ENCODE data around the gene UNC5CL.

UNC5CL gene, protein sequence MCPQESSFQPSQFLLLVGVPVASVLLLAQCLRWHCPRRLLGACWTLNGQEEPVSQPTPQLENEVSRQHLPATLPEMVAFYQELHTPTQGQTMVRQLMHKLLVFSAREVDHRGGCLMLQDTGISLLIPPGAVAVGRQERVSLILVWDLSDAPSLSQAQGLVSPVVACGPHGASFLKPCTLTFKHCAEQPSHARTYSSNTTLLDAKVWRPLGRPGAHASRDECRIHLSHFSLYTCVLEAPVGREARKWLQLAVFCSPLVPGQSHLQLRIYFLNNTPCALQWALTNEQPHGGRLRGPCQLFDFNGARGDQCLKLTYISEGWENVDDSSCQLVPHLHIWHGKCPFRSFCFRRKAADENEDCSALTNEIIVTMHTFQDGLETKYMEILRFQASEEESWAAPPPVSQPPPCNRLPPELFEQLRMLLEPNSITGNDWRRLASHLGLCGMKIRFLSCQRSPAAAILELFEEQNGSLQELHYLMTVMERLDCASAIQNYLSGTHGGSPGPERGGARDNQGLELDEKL

DNA sequence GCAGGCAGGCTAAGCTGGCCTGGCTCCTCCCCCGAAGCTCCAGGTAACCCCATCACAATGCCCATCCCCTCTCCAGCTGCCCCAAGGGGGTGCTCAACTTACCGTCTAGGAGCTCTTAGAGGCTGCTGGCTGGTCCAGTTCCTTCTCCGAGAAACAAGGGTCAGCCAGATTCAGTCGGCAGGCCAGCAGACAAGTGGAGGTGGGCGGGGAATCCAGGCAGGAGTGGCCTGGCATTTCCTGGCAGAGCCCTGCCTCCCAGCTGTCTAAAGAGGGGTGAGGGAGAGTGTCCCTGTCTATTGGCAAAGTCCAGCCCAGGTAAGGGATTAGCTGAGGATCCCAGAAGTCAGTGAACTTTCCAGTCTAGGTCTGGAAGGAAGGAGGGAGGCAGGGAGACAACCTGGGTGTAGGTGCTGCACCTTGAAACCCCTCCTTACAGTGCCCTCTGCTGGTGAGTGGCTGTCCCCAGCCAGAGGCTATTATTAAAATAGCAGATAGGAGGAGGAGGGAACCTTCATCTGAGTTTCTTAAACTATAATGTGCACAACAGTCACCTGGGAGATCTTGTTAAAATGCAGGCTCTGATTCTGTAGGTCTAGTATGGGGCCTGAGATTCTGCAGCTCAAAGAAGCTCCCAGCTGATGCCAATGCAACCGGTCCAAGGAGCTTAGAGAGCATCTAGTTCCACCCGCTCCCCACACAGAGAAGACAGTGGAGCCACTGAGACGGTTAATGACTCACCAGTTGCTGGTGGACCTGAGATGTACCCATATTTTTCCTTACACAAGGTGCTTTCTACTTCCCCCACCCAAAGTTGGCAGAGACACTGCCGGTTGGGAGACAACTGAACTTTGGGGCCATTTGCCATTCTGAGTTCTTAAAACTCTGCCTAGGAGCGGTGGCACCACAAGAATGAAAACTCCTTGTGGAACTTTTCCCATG is at the start of gene UNC5CL:
Gene UNC5CL, minus strand, starts transcription at position 162 of the 939 bp plus-strand sequence. CDS start 4,147 bp downstream, outside the sequence.
- DNase-seq: no peak

DNA sequence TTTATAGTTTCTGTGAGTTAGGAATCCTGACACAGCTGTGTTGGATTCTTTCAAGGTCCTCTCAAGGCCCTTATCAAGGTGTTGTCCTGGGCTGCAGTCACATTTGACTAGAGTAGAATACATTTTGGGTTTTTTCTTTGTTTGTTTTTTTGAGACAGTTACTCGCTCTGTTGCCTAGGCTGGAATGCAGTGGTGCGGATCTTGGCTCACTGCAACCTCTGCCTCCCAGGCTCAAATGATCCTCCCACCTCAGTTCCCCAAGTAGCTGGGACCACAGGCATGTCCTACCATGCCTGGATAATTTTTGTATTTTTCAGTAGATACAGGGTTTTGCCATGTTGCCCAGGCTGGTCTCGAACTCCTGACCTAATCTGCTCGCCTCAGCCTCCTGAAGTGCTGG is 49.4 kb upstream of the UNC5CL start:
- DNase-seq: no peak

DNA sequence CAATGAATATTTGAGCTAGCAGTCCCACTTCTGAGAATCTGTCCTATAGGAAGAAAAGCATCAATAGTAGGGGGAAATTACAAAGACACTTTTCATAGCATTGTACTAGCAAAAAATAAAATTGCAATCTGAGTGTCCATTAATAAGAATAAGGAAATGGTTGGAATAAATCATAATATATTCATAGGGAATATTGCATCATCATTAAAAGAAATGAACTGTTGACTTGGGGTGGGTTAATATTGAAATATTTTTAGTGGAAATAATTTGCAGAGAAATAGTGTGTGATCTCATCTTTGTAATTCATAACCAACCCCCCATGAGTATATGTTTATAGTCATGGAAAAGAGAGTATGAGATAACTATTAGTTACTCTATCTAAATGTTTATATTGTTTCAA is 46.2 kb upstream of the UNC5CL start:
- DNase-seq: no peak

DNA sequence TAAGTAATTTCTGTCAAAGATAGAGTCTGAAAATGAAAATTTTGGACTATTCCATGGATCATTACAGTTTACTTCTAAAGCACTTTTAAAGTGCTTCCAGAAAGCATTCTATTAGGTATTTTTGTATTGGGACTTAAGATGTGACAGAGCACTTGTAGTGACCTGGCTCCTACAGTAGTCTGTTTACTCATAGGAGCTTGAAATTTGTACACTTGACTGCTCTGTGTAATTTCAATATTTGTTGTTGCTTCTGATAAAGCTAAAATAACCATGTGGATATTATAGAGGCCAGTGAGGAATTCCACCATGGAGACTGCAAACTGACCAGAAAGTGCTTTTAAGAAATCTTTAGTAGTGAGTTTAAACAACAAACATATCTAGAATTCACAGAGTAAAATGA is 44.1 kb upstream of the UNC5CL start:
- DNase-seq: no peak

DNA sequence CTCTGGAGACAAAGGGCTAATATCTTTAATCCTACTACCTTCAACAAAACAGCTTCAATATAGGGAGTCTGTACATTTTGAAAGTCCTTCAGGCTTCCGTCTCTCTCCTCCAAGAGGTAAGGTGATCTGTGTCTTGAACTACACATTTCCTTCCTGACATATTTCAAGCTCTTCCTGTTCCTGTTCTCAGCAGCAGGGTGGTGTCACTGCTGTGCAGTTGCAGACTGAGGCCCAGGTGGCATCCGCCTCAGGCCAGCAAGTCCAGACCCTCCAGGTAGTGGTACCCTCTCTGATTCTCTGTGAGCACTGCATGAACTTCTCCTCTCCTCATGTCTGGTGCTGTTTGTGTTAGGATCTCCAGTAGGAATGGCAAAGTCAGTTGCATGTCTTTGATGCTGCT is 41.6 kb upstream of the UNC5CL start:
- DNase-seq: no peak

DNA sequence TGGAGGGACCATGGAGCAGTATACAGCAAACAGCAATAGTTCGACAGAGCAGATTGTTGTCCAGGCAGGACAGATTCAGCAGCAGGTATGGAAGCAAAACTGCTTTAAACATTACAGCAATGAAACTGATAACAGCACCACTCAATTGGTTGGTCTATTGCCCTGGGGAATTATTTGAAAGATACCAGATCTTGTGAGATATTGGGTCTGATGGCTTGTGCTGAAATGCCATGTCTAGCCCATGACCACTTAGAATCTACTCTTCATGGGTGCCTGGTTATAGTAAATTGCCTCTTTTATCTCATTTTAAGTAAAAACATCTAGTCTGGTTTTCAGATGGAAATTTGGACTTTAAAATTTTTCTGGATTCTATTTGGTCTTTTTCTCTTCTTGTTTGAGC is 40.1 kb upstream of the UNC5CL start:
- DNase-seq: no peak

DNA sequence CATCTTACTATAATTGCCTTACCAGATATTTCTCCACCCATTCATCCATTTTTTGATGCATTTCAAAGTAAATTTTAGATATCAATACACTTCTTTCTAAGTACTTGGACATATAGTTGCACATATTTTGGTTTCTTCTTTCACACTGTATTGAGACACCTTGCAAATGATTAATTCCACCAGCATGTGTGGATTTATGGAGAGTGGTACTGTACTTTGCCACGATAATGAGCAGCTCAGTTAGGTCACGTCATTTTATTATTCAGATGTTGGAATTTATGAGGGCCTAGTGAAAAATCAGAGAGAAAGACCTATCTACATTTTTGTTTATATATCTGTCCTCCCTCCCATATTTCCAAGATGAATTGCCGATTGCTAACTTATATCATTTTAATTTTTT is 39.1 kb upstream of the UNC5CL start:
- DNase-seq: no peak

DNA sequence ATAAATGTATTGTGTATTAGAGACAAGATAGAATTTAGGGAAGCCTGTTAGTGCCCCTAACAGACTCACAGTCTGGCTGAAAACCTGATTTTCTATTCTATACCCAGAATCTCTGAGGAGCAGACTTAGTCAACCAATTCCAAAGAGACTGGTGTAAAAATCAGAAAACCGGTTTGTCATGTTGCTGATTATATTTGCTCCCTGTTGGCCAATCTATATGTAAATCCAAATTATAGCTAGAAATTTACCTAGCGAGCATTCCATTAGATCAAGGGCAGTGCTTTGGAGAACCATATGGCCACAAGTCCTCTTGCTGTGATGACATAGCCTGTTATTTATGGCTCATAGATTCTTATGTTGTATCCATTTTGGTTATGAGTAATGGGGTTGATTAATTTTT is 38.5 kb upstream of the UNC5CL start:
- DNase-seq: peak; percentile 4

DNA sequence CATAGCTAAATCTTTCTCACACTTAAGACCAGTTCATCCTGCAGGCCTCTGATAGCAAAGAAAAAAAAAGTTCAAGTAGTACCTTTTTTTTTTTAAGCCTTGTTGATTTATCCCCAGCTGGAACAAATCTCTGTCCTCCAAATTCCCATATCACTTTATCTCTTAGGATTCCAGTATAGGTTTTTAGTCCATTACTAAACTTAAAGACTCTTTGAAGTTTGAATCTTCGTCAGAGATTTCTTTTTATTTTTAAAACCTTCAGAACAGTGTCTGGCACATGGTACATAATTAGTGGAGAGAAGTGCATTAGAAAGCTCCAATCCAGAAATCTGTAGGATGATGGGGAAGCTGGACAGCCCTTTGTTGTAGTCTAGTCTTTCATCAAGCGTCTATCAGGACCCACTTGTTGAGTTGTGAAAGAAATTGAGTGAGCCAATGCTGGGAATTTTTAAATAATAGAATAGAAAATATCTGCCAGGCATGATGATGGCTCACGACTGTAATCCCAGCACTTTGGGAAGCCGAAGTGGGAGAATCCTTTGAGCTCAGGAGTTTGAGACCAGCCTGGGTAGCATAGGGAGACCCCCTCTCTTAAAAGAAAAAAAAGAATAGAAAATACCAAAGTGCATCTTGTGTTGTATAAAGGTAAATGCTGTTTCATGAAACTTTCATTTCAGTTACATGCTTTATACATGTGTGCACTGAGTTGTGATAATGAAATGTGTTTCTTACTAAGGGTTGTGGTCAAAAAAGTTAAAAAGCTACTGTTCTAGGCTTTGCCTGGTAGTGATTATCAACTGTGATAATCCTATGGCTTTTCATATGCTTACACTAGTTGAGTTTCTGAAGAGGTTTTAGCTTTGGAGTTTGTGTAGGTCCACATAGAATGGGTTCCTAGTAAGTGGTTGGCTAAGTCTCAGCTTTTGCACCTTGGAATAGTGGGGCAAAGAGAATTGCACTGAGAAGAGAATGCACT is 36.9 kb upstream of the UNC5CL start:
- no peak for DNase-seq

DNA sequence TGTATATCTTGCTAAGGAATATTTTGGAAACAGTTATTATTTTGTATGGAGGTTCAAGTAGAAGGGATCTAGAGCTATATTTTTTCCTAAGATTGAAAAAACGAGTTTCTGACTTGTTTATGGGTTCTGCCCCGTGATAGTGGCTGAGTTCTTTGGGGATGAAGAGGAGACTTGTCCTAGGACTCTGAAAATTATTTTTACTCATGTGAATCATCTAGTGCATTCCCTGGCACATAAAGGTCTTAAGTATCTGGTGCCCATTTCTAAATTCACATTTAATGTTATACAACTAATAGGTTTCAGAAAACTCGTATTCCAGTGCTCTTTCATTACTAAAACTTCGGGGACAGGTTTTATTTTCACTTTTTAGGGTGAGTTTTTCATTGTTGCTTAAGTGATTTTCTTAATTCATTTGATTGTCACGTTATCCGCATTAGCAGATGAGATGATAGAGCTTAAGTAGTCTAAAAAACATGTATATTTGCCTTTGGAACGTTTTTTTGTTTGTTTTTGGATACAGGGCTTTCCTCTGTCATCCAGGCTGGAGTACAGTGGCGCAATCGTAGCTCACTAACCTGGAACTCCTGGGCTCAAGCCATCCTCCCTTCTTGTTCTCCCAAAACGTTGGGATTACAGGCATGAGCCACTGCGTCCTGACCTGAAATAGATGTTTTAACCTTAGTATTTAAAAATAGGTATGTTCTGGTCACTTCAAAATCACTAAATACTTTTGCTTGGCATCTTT is 35.8 kb upstream of the UNC5CL start:
- peak; percentile 21 for DNase-seq

DNA sequence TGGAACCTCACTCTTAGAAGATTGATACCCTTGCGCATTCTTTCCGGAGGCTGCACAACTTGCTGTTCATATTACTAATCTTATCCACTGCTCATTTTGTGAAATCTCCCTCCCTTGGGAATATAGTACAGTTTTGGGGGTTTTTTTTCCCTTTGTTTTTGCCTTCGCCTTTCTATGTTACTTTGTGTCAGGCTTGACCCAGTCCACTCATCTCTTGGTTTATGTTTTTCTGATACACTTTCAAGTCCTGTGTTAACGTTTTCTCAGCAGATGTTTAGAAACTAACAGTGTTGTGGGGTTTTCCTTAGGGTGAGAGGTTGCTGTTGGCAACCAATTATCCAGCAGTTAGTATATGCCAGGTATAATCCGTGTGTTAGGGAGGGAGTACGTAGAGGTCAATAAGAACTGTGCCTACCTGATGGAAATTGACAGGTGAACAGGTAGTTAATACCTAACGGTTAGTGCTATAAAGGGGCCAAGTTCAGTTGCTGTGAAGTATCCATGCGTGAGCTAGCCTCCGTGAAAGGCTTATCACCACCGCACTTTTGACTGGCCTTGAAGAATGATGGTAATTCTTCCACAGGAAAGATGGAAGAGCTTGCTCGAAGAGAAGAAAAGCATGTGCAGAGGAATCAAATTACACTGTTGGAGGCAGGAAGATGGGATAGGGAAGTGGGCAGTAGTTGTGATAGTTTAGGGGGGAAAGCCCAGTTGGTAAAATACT is 35.1 kb upstream of the UNC5CL start:
- DNase-seq: peak; percentile 16

DNA sequence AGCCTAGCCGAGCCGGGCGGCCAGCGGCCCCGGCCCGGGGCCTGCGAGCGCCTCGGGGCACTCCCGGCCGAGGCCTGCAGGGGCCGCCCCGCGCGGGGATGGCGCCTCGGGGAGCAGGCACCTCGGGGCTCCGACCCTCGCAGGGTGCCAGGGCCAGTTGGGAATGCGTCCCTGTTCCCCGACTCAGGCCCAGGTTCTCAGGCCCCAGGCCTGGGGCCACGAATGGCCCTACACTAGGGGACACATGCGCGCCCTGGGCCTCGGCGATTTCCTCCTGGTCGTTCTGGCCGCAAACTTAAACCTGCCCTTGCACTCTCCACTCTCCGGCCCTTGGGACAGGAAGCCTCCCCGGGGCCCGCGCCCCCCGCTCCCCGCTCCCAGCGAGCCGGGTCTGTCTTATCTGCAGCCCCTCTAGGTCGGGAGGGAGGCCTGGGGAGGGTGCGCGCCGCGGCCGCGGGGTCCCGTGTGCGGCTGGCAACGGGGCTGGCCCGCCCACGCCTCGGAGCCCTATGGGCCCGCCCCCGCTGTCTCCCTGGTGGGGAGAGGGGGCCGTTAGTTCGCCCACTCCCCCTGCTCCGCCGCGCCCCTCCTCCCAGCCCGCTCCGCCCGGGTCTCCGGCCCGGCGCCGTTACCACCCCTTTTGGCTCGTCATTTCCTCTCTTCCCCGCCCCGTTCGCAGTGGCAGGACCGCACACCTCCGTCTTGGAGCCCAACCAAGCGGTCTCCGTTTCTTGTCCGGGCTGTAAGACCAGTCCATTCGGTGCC is 34.4 kb upstream of the UNC5CL start:
- peak; percentile 75 for DNase-seq

DNA sequence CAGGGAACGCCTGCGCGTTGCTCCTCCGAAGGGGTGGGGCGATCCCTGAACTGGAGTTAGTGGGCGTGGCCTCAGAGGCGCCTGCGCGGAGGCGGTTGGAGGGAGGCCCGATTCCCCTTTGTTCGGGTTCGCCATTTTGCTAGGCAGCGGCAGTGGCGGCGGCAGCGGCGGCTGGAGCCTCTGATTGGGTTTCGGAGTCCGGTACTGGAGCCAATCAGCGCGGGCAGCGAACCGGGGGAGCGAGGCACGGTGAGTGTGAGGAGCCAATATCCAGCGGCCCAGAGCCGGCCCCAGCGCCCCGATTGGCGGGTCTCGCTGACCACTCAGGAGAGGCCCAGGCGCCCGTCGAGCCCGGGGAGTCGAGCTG is 33.8 kb upstream of the UNC5CL start, which contains the start of gene NFYA:
Gene NFYA, plus strand, starts transcription at position 139 of the 367 bp plus-strand sequence. CDS start 6,116 bp downstream, outside the sequence.
- DNase-seq: peak; percentile 99

DNA sequence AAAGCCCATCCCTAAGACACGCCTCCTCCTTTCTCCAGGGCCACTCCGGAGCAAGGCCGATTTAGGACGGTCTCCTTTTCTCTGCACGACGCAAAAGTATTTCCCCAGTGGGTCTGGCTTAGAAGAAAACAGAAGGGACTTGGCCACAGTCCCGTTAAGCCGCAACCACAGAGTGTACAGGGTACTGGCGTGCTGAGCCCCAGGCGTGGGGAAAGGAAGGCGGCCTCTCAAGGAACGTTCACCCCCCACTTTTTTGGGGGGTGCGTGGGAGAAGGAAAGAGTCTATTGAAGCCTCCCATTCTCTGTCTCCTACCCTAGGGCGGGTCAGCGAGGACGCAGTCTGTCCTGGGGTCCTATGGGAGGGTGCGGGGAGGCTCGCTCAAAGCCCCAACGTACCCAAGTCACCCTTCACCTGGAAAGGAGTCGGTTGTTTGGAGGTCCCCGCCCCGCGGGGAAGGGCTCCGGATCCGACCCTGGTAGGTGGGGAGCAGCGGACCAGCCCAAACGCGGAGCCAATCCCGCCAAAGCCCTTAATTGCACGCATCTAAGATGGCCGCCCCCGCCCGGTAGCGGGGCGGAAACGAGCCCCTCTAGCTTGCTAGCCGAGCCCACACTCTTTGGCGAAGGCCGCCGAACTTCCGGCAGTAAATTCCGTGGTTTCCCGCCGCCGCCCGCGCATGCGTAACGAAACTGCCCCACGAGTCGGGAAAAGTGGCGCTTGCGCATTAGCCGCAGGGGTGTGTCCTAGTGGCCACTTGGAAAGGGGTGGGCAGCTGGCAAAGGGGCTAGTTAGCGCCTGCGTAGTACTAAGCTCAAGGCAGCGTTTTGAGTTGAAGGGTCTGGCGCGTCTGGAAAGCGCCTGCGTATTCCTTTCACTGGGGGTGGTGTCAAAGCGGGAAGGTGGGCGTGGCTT is 33.2 kb upstream of the UNC5CL start, which contains the start of gene OARD1:
Gene OARD1, minus strand, starts transcription at position 434 of the 913 bp plus-strand sequence. CDS start 722 bp downstream, outside the sequence.
- DNase-seq: peak; percentile 99

DNA sequence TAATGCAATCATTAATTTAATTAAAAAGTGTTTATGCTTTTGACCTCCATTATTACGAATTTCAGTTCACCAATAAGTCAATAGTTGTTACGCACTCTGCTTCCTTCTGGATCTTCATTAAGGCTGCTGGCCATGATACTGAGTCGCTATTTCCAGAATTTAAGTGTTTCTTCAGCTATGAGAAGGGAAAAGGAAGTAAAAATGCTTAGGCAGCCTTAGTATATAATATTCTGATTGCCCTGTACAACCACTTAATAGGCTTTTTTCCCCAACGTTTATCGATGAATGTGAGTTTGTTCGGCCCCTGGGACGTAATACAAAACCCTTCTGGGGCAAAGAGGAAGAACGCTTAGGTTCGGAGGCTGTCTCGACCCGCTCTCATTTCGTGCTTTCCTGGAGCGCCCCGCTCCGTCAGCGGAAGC is 32.5 kb upstream of the UNC5CL start:
- peak; percentile 2 for DNase-seq

DNA sequence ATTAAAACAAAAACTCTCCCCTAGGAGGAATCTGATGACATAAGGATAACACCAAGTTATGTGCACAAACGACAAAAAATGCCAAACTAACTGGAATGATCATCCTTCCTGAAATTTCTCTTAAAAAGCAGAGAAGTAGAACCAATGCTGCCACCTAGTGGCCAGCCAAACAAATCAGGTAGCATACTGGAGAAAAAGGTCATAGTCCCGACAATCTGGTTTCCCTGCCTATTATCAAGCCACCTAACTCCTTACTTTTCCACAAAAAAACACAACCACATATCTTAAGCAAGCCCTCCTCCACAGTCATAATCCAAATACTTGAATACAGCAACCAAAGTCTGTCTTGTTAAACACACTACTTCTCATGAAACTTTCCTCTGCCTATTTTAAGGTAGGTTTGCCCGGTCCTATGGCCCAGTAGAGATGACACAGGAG is 27.9 kb upstream of the UNC5CL start:
- peak; percentile 69 for DNase-seq

DNA sequence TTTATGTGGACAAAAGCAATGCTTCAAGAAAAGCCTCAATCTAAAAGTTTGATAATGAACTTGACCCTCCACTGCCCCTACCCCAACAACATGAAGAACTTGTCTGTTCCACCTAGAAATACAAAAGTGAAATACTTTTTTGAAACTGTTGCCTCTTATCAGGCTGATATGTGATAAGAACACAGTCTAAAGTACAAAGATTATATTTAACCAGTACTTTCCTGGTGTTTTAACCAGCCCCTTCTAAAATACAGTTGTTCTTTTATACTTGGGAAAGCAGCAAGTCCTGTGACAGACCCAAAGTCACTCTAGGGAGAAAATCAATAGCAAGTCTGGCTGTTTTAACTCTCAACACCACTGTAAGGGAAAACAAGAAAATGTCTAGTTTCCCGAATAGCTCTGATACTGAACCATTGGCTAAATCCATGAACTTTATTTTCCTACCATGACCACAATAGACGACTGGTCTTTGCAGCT is 26.6 kb upstream of the UNC5CL start:
- no peak for DNase-seq

DNA sequence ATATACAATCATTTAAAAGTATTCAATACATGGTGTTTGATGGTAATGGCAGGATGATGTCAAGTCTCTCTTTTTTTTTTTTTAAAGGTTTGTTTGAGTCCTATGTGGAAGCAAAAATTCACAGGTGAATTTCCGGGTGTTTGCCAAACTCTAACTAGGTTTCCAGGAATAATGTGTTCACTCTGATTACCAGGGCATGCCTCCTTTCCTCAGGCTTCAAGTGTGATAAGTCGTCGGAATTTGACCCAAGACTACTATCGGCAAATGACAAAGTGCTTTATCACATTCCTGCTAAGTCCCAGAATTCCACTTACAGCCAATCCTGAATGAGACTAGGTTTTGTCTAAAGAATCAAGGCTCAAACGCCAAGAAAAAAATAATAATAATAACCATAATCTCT is 25.8 kb upstream of the UNC5CL start:
- no peak for DNase-seq
